NCI-H460 (cell line): ENCODE data around the gene LRP1-AS. TPM values are rescaled to one million over a fixed set of nuclear protein-coding genes. Genes with fewer than 3 reads are reported as not detected.

ENCODE experiments used
- DNase-seq: peaks from one replicate; pipeline ENCODE4 v3.0.0-alpha.2; 2016; ENCODE audit warnings: low read depth; ENCODE audit errors: extremely low read depth
- total RNA-seq: library from RNA; depleted of rRNA; stranded (reverse); fragments of >200 nt; shearing (Covaris generic); gene quantifications from 2 replicates; pipeline ENCODE4 v1.2.3, GENCODE V29; 2014

Gene LRP1-AS
- total RNA-seq, 1 experiment from 2014 or later: not detected

- no peak for DNase-seq
Measured at GRCh38 chr12:57162553-57163125, 15.2 kb upstream of the LRP1-AS start.

- no peak for DNase-seq
Measured at GRCh38 chr12:57161491-57161890, 14.1 kb upstream of the LRP1-AS start.

DNA sequence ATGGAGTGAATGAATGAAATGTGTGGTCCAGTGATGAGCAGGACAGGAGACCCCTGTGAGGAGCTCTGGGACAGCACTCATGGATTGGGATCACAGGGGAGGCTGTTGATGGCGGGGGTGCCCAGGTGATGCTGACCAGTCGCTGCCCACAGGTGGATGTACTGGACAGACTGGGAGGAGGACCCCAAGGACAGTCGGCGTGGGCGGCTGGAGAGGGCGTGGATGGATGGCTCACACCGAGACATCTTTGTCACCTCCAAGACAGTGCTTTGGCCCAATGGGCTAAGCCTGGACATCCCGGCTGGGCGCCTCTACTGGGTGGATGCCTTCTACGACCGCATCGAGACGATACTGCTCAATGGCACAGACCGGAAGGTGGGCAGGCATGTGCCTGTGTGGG lies 13.3 kb upstream of the LRP1-AS start:
- no peak for DNase-seq

DNA sequence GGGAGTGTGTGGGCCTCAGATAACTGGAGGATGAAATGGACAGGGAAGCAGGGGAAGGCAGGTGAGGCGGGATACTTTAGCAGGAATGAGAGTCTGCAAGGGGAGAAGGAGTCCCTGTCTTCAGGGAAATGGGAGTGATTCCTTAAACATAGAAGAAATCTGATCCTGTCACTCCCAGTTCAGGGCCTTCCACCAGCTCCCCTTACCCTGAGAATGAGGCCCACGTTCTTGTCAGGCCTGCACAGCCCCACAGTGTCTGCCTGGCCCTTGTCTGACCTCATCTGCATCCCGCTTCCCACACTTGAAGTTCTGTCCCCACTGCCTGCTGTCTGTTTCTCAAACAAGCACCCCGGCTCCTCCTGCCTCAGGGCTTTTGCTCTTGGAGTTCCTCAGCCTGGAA lies 12.6 kb upstream of the LRP1-AS start:
- no peak for DNase-seq

DNA sequence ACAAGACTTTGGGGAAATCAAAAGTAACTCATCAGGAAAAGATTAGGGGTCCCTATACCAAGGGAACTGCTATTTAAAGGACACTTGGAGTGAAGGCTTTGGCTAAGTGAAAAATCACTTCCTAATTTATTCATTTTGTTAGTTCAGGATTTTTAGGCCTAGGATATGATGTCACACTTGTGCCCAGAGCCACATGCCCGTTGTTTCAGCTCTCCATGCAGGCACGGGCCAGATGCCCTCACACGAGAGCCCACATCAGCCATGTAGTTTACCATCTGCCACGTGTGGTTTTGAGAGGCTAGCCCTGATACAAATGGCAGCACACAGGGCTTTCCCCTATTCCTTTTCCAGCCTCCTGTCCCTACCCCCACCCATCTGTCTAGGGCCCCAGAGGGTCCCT lies 11.9 kb upstream of the LRP1-AS start:
- no peak for DNase-seq

DNA sequence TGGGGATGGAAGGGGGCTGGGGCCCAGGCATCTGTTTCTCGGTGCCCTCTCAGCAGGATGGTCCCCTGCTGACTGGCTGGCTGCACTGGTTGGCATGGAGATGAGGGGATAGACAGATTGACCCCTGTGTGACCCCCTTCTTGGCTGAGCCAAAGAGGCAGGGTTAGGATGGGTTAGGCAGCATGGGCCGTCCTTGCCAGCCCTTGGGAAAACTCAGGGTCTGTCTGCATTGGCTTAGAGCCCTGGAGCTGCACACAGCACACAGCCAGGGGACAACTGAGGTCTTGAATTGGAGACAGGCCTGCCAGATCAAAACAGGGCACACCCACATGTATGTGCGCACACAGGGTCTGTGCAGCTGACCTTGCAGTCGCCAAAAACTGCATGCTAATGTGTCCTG lies 11.2 kb upstream of the LRP1-AS start:
- no peak for DNase-seq

DNA sequence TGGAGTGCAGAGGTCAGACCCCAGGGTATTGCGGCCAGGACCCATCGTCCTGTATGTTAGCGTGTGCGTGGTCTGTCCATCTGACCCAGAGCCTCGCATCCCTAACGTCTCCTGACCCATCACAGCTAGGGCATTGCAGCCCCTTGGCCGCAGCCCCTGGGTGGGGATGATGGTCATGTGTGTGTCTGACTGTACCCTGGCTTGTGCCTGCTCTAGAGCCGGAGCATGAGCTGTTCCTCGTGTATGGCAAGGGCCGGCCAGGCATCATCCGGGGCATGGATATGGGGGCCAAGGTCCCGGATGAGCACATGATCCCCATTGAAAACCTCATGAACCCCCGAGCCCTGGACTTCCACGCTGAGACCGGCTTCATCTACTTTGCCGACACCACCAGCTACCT lies 10.8 kb upstream of the LRP1-AS start:
- DNase-seq: no peak

DNA sequence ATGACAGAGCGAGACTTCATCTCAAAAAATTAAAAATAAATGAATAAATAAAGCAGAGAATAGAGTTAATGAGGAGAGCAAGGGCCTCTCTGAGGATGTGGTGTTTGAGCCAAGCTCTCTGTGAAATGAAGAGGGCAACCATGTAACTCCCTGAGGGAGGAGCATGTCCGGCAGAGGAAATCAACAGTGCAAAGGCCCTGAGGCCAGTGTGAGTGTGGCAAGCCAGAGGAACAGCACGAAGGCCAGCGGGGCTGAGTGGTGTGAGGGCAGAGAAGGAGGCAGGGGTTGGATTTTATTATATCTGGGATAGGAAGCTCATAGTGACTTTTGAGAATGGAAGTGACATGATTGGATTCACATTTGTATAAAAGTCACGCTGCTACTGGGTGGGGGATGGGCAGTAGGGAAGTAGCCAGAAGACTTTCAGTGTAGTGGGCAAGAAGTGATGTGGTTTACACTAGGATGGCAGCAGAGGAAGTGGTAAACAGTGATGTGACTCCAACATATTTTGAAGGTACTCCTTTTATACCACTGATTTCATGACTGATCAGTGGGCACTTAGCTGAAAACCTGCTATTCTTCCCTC lies 10.3 kb upstream of the LRP1-AS start:
- DNase-seq: no peak

DNA sequence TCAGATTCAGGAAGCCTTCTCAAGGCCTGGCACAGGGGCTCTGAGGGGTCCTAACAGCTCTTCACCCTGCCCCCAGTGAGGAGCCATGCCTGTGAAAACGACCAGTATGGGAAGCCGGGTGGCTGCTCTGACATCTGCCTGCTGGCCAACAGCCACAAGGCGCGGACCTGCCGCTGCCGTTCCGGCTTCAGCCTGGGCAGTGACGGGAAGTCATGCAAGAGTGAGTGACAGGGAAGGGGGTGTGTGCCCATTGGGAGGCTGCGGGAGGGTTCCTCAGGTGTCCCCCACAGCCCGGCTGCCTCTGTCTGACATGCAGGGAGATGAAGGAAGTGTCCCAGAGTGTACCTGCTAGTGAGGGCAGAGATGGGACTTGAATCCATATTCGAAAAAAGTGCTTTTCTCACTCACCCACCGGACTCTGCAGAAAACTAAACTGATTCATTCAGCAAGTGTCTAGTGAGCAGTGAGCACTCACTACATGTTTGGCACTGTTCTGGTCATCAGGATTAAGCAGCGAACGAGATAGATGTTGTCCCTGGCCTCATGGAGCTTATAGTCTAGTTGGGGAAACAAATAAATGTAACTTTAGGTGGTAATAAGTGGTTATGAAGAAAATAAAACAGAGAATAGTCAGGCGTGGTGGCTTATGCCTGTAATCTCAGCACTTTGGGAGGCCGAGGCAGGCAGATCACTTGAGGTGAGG lies 9.4 kb upstream of the LRP1-AS start:
- no peak for DNase-seq

DNA sequence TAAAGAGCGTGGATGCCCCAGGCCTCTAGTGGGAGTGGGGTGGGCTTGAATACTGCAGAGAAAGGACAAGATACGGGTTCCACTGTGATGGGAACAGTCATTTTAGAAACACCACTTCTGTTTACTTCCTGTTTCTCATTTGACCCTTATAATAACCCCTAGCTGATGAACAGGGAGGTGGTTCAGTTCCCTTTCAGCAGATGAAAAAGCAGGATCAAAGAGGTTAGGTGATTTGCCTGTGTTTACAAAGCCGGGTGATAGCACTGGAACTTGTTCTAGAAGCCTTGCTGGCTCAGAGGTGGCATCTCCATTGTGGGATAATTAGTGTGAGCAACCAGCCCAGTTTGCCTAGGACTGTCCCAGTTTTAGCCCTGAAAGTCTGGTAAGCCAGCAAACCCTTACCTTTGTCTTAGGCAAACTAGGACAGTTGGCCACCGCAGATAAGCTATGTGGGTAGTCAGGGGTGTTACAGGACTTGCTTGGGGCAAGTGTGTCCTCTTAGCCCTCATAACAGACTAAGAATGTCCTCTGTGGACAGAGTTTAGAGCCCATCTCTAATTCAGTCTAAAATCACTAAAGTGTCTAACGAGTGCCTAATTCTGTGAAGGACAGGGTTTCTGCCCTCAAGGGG lies 7.5 kb upstream of the LRP1-AS start:
- DNase-seq: no peak

- DNase-seq: no peak
Measured at GRCh38 chr12:57154076-57154475, 6.7 kb upstream of the LRP1-AS start.

GRCh38 chr12:57153415-57153997 lies 6.1 kb upstream of the LRP1-AS start:
- no peak for DNase-seq

DNA sequence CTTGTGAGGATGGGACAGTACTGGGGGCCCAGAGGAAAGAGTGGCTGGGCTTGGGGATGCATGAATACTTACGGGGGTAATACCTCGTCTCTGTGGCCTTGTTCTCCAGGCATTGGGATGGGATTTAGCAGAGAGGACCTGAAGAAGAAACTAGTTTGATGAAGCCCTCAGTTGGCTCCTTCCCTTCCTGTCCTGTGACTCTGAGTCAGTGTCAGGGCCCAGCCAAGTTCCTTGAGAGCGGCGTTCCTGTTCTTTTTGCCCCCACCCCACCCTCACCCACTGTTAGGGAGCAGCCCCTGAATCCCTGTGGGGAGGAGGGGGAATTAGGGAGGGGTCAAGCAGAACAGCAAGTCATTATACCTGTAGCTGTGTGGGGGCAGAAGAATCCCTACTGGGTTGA lies 5.2 kb upstream of the LRP1-AS start:
- DNase-seq: no peak

DNA sequence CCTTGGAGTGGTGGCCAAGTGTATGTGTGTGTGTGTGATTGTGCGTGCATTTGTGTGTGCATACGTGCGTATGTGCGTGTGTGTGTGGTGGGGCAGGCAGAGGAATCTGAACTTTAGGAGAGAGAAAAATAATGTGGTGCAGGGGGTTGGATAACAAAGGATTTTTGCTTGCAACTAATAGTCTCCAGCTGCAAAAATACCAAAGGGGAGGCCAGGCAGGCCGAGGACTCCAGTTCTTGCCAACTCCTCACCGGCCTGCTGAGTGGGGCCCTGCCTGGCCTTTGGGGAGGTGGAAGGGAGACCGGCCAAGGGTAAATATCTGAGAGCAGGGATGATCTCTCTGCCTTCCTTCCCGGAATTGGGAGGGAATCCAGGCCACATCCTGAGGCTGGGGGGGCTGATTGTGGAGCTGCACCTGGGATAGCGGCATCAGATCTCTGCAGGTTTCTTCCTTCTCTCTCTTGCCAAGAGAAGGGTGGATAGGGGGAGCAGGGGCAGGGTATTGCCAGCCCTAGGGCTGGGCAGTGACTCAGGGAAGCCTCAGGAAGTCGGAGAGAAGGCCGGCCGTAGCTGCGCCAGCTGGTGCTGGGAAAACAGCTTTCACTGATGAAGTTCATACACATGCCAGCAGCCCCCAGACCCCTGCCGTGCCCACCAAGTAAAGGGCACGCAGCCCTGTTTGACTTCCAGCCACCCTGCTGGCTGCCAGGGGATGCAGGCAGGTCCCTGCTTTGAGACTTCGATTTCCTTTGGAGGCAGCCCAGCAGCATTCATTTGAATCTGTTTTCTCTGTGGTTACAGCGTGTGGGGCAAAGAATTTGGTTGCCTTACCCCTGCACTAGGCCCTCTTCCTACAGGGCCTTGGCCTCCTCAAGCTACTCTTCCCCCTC lies 4.6 kb upstream of the LRP1-AS start:
- no peak for DNase-seq

- no peak for DNase-seq
Measured at GRCh38 chr12:57150400-57151000, 3.1 kb upstream of the LRP1-AS start.

DNA sequence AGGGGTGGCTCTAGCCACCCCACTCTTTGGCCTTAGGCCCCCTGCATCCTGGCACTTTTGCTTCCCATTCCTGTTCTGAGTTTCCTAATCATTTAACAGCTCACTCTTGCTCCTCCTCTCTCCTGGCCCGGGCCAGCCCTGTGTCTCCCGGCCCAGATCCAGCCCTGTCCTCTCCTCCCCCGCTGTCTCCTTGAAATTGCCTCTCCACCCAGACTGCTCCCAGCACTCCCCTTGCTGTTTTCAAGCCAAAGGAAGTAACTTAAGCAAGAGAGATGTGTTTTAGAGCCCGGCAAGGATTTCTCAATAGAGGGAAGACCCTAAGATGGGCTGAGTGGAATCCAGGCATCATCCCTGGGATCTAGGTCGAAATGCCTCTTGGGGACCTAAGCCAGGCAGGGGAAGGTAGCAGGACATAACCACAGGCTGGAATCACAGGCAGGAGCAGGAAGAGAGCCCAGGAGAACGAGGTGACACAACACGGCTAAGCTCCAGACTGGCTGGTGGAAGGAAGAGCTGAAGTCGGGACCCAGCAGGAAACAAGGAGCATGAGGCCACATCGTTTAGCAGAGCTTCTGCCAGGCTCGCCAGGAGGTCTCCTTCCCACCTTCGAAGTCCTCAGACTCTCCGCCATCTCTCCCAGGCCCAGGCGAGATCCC lies 2.0 kb upstream of the LRP1-AS start:
- no peak for DNase-seq

- DNase-seq: no peak
Measured at GRCh38 chr12:57148469-57149244, 1.2 kb upstream of the LRP1-AS start.

DNA sequence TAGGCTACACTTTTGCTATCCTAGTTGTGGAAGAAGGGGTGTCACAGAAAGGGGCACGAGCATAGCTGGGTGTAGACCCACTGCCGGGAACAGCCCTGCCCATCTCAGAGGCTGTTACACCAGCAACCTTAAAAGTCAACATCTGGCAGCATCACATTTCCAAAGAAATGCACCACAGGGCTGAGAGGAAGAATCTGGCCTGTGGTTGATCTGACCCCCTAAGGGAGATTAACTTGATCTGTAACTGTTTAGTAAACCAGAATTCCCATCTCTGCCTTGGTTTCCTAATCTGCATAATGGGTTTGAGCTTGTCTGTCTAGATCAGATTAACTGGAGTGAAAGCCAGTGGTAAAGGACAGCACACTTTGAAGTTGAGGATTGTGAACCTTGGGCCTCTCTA lies 1.3 kb downstream of the LRP1-AS start:
- DNase-seq: no peak
